ENCODE measurements around the gene POLK.
"Not testable (repeated sequence)": the region's sequence is repeated elsewhere in the genome, so short reads cannot be mapped to it uniquely, and the experiment has no call there.

Gene POLK

GRCh38 chr5:75526070-75526469 is 14.4 kb downstream of the POLK start:
- TF ChIP-seq CTCF (conservative IDR thresholded peaks at IDR 0.05; ENCODE audit: low read depth, low read length) = no peak
- DNase-seq (ENCODE audit: low read depth) = no peak
- H3K4me3 ChIP-seq (ENCODE audit: low read depth, low read length) = no peak overlapping the region

- DNase-seq (ENCODE audit: low read depth) = no peak
- no peak for TF ChIP-seq CTCF (conservative IDR thresholded peaks at IDR 0.05; ENCODE audit: low read depth, low read length)
Observed at GRCh38 chr5:75529185-75529584, 17.5 kb downstream of the POLK start.

GRCh38 chr5:75532190-75532589 is 20.5 kb downstream of the POLK start:
- no peak overlapping the region for H3K4me3 ChIP-seq (ENCODE audit: low read depth, low read length)
- no peak for TF ChIP-seq CTCF (conservative IDR thresholded peaks at IDR 0.05; ENCODE audit: low read depth, low read length)
- no peak for DNase-seq (ENCODE audit: low read depth)

More at GRCh38 chr5:75529185-75529584, 17.5 kb downstream of the POLK start:
- no peak overlapping the region for H3K4me3 ChIP-seq (ENCODE audit: low read depth, low read length)

GRCh38 chr5:75533716-75534115 is 22.0 kb downstream of the POLK start:
- DNase-seq (ENCODE audit: low read depth) = peak; percentile 24
- H3K4me3 ChIP-seq (ENCODE audit: low read depth, low read length) = not testable (repeated sequence)

GRCh38 chr5:75534734-75535133 is 23.0 kb downstream of the POLK start:
- TF ChIP-seq CTCF (conservative IDR thresholded peaks at IDR 0.05; ENCODE audit: low read depth, low read length) = no peak
- no peak for DNase-seq (ENCODE audit: low read depth)

GRCh38 chr5:75536147-75536546 is 24.5 kb downstream of the POLK start:
- no peak for DNase-seq (ENCODE audit: low read depth)
- no peak overlapping the region for H3K4me3 ChIP-seq (ENCODE audit: low read depth, low read length)
- no peak for TF ChIP-seq CTCF (conservative IDR thresholded peaks at IDR 0.05; ENCODE audit: low read depth, low read length)

More at GRCh38 chr5:75534734-75535133, 23.0 kb downstream of the POLK start:
- no peak overlapping the region for H3K4me3 ChIP-seq (ENCODE audit: low read depth, low read length)

GRCh38 chr5:75536694-75537360 is 25.1 kb downstream of the POLK start:
- no peak for TF ChIP-seq CTCF (conservative IDR thresholded peaks at IDR 0.05; ENCODE audit: low read depth, low read length)
- no peak overlapping the region for H3K4me3 ChIP-seq (ENCODE audit: low read depth, low read length)
- DNase-seq (ENCODE audit: low read depth) = peak; percentile 36
